ENCODE measurements around the gene KLHL18. TPM values are rescaled to one million over a fixed set of nuclear protein-coding genes. Genes with fewer than 3 reads are reported as not detected.
"Not testable (repeated sequence)": the region's sequence is repeated elsewhere in the genome, so short reads cannot be mapped to it uniquely, and the experiment has no call there.

KLHL18 gene
- total RNA-seq, 1 experiment from 2014 or later, result 36.6 TPM

DNA sequence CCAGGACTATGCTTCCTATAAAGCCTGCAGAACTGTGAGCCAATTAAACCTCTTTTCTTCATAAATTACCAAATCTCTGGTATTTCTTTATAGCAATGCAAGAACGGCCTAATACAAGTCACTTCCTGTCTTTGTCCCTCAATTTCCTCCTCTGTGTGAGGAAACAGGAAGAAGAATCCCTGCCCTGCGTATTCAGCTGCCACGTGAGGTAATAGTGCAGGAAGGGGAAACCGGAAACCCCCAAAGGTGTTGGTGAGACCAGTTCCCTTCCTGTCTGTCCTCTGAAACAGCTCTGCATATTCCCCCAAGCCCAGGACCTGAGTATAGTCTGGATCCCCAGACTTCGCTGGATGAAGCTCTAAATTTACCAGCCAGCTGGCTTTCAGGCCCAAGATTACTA is 80.0 kb downstream of the KLHL18 start:
- no peak for DNase-seq (ENCODE audit: unreplicated experiment)
- Mint-ChIP-seq H3K9me3 (ENCODE audit: unreplicated experiment) (peaks cover 10% of the 10 kb centered on the region), H3K36me3 (ENCODE audit: insufficient read depth, unreplicated experiment) (peaks cover 13% of the 10 kb centered on the region), H3K4me1 (ENCODE audit: insufficient read depth, unreplicated experiment) (peaks cover 12% of the 10 kb centered on the region), H3K27ac (ENCODE audit: low read depth, unreplicated experiment) (no peak overlapping the region), H3K27me3 (ENCODE audit: insufficient read depth, unreplicated experiment) (no peaks in the 10 kb centered on the region), H3K4me3 (ENCODE audit: unreplicated experiment) (no peak overlapping the region)
- no TSS peak for BruUV-seq (replicated peaks)
- intact Hi-C loops (cut with micrococcal nuclease), result no loop called here
- POLR2A ChIA-PET, result interaction anchor here (0.9 kb wide), 1 partner anchor 18 kb away, joined by 3 read pairs; the partner anchor contains the start of gene PTPN23
- TF ChIP-seq CTCF (IDR thresholded peaks at IDR 0.05; ENCODE audit: unreplicated experiment), result no peak
- CTCF ChIA-PET, result interaction anchor here (1.1 to 1.9 kb wide), 2 partner anchors 8 to 38 kb away, joined by 5 to 7 read pairs; no protein-coding TSS in a partner anchor

- intact Hi-C loops (cut with micrococcal nuclease), result no loop called here
- peaks cover 12% of the 10 kb centered on the region for H3K27me3 Mint-ChIP-seq (ENCODE audit: insufficient read depth, unreplicated experiment)
- H3K4me3 Mint-ChIP-seq (ENCODE audit: unreplicated experiment), result no peak overlapping the region
- H3K4me1 Mint-ChIP-seq (ENCODE audit: insufficient read depth, unreplicated experiment), result peaks cover 7% of the 10 kb centered on the region
- H3K36me3 Mint-ChIP-seq (ENCODE audit: insufficient read depth, unreplicated experiment), result peaks cover 4% of the 10 kb centered on the region
- no TSS peak for BruUV-seq (replicated peaks)
- POLR2A ChIA-PET, result no interaction called here
- TF ChIP-seq CTCF (IDR thresholded peaks at IDR 0.05; ENCODE audit: unreplicated experiment), result no peak
- H3K9me3 Mint-ChIP-seq (ENCODE audit: unreplicated experiment), result peaks cover 1% of the 10 kb centered on the region
- H3K27ac Mint-ChIP-seq (ENCODE audit: low read depth, unreplicated experiment), result no peak overlapping the region
- peak; percentile 83 for DNase-seq (ENCODE audit: unreplicated experiment)
- CTCF ChIA-PET, result interaction anchor here (0.7 kb wide), 1 partner anchor 552 kb away, joined by 3 read pairs; no protein-coding TSS in a partner anchor
Measured at GRCh38 chr3:47365213-47366153, 82.7 kb downstream of the KLHL18 start.

DNA sequence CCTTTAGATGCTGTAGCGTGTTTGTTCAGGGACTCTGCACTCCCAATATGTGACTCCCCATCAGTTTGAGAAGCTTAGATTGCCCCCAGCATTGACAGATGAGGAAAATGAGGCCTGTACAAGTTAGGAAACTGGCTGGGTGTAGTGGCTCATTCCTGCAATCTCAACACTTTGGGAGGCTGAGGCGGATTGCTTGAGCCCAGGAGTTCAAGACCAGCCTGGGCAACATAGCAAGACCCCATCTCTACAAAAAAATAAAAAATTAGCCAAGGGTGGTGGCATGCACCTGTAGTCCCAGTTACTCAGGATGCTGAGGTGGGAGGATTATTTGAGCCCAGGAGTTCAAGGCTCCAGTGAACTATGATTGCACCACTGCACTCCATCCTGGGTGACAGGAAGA is 84.1 kb downstream of the KLHL18 start:
- peaks cover 6% of the 10 kb centered on the region for H3K4me1 Mint-ChIP-seq (ENCODE audit: insufficient read depth, unreplicated experiment)
- no peak overlapping the region for H3K4me3 Mint-ChIP-seq (ENCODE audit: unreplicated experiment)
- no peak overlapping the region for H3K27ac Mint-ChIP-seq (ENCODE audit: low read depth, unreplicated experiment)
- intact Hi-C loops (cut with micrococcal nuclease), result no loop called here
- no peaks in the 10 kb centered on the region for H3K36me3 Mint-ChIP-seq (ENCODE audit: insufficient read depth, unreplicated experiment)
- peaks cover 12% of the 10 kb centered on the region for H3K27me3 Mint-ChIP-seq (ENCODE audit: insufficient read depth, unreplicated experiment)
- no peak for TF ChIP-seq CTCF (IDR thresholded peaks at IDR 0.05; ENCODE audit: unreplicated experiment)
- no TSS peak for BruUV-seq (replicated peaks)
- no peak for DNase-seq (ENCODE audit: unreplicated experiment)
- CTCF ChIA-PET, result no interaction called here
- no peaks in the 10 kb centered on the region for H3K9me3 Mint-ChIP-seq (ENCODE audit: unreplicated experiment)
- POLR2A ChIA-PET, result no interaction called here

GRCh38 chr3:47367631-47368030 is 84.9 kb downstream of the KLHL18 start:
- BruUV-seq (replicated peaks), result no TSS peak
- ChIA-PET CTCF (no interaction called here), POLR2A (no interaction called here)
- Mint-ChIP-seq H3K27me3 (ENCODE audit: insufficient read depth, unreplicated experiment) (peaks cover 12% of the 10 kb centered on the region), H3K4me3 (ENCODE audit: unreplicated experiment) (no peak overlapping the region), H3K4me1 (ENCODE audit: insufficient read depth, unreplicated experiment) (peaks cover 6% of the 10 kb centered on the region), H3K36me3 (ENCODE audit: insufficient read depth, unreplicated experiment) (no peaks in the 10 kb centered on the region), H3K9me3 (ENCODE audit: unreplicated experiment) (no peaks in the 10 kb centered on the region), H3K27ac (ENCODE audit: low read depth, unreplicated experiment) (no peak overlapping the region)
- intact Hi-C loops (cut with micrococcal nuclease), result no loop called here
- DNase-seq (ENCODE audit: unreplicated experiment), result no peak
- no peak for TF ChIP-seq CTCF (IDR thresholded peaks at IDR 0.05; ENCODE audit: unreplicated experiment)

DNA sequence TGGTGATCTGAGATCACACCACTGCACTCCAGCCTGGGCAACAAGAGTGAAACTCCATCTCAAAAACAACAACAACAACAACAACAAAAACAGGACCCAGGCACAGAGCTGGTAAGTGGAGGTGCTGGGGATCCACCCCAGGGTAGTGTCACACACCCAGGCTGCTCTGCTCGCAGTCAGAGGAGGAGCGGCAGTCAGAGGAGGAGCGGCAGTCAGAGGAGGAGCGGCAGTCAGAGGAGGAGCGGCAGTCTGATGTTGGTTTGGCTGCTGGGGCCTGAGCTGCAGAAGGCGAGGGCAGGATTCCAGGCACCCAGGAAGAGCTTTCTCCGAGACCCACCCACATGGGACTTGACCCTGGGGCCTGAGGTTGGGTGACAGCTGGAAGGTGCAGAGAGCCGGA is 87.3 kb downstream of the KLHL18 start:
- BruUV-seq (replicated peaks); H3K4me1 Mint-ChIP-seq (ENCODE audit: insufficient read depth, unreplicated experiment): not testable (repeated sequence)
- CTCF ChIA-PET, result interaction anchor here (0.6 to 2.0 kb wide), 13 partner anchors 8 to 1294 kb away, joined by 3 to 7 read pairs (median 3); partner anchors contain the start of genes KIF9, KLHL18 and PTPN23

More for the DNA sequence above, 87.3 kb downstream of the KLHL18 start:
- intact Hi-C loops (cut with micrococcal nuclease), result loop anchor here (2.0 kb wide), 1 partner anchor 665 kb away; no protein-coding TSS in a partner anchor
- DNase-seq (ENCODE audit: unreplicated experiment); H3K36me3 Mint-ChIP-seq (ENCODE audit: insufficient read depth, unreplicated experiment); H3K9me3 Mint-ChIP-seq (ENCODE audit: unreplicated experiment); H3K27ac Mint-ChIP-seq (ENCODE audit: low read depth, unreplicated experiment); H3K4me3 Mint-ChIP-seq (ENCODE audit: unreplicated experiment): not testable (repeated sequence)
- peaks cover 12% of the 10 kb centered on the region for H3K27me3 Mint-ChIP-seq (ENCODE audit: insufficient read depth, unreplicated experiment)
- POLR2A ChIA-PET, result interaction anchor here (1.9 kb wide), 1 partner anchor 11 kb away, joined by 5 read pairs; the partner anchor contains the start of gene PTPN23

All from MCF 10A (cell line).